ENCODE data around the gene UBAP2L. TPM values are rescaled to one million over a fixed set of nuclear protein-coding genes. Genes with fewer than 3 reads are reported as not detected.

The UBAP2L gene
- total and polyA plus RNA-seq, 9 of the 15 experiments (the other 6 are each of a cell fraction or from before 2014, with no cell fraction given), result 75.0 to 245 (median 119) TPM

DNA sequence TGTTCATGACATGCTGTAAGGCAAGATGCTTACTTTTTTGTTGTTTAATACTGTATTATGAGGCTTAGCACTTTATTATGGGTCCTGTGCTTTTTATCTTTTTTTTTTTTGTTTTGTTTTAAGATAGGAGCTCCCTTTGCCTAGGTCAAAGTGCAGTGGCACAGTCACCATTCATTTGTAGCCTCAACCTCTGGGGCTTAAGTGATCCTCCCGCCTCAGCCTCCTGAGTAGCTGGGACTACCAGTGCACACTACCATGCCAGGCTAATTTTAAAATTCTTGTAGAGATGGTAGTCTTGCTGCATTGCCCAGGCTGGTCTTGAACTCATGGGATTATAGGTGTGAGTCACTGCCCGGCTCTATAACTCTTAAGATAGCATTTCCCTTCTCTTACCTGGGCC is 4.6 kb downstream of the UBAP2L start:
- Histone ChIP-seq H3K79me2 (ENCODE audit: control insufficient read depth, insufficient read depth, low read length) (peaks cover 89% of the 10 kb centered on the region), H2AFZ (ENCODE audit: low read depth, low read length) (no peak overlapping the region), H3K36me3 (ENCODE audit: control insufficient read depth, insufficient read depth, low read length) (peaks cover 83% of the 10 kb centered on the region), H4K20me1 (replicated peaks; ENCODE audit: control insufficient read depth, insufficient read depth, low read length) (no peaks in the 10 kb centered on the region), H3K27me3 (ENCODE audit: control insufficient read depth in 2 of 2, insufficient read depth in 2 of 2, low read length in 2 of 2) (no peaks in the 10 kb centered on the region), H3K9me3 (replicated peaks; ENCODE audit: control insufficient read depth, insufficient read depth, low read depth, low read length) (peaks cover 4% of the 10 kb centered on the region), H3K9me1 (ENCODE audit: control insufficient read depth, insufficient read depth, low read length) (no peaks in the 10 kb centered on the region), H3K4me2 (ENCODE audit: insufficient read depth, low read length) (no peak overlapping the region), H3K4me3 (no peak overlapping the region), H3K27ac (ENCODE audit: extremely low read depth, low read depth, low read length) (no peak overlapping the region), H3K4me1 (replicated peaks in 1 of 2; ENCODE audit: control insufficient read depth in 2 of 2, insufficient read depth in 2 of 2, low read length in 2 of 2) (peaks cover under 1 to 6% of the 10 kb centered on the region in 2 experiments; a peak in 3 of 5 replicates), H3K9ac (ENCODE audit: insufficient read depth in 1 of 2, low read depth in 2 of 2, low read length in 2 of 2) (no peak overlapping the region)
- DNase-seq (ENCODE audit: extremely low read depth in 1 of 4, low spot score in 3 of 4) (no peak), ATAC-seq (no peak), FAIRE-seq (no peak)
- no TSS peak for BruUV-seq (replicated peaks)
- intact Hi-C loops (cut with micrococcal nuclease) (no loop called here), in situ Hi-C loops (cut with MboI) (no loop called here)
- POLR2A ChIA-PET, result interaction anchor here (0.7 kb wide), 1 partner anchor 994 kb away, joined by 4 read pairs; no protein-coding TSS in a partner anchor
- WGBS (ENCODE audit: insufficient coverage, low coverage, missing lambda C conversion rate), result 100% methylated on average over 2 of the region's 2 CpGs
- CTCF ChIA-PET (ENCODE audit: low intra/inter-chr PET ratio), result no interaction called here
- TF ChIP-seq ZC3H11A (IDR thresholded peaks at IDR 0.05; ENCODE audit: low read depth, low read length) (no peak), SRSF7 (optimal IDR thresholded peaks at IDR 0.05; ENCODE audit: low read depth, low read length) (no peak), ZBTB49 (CRISPR knock-in tag; IDR thresholded peaks at IDR 0.05; ENCODE audit: borderline replicate concordance) (no peak), GTF2E2 (tag; IDR thresholded peaks at IDR 0.05) (no peak), RUNX1 (IDR thresholded peaks at IDR 0.05; ENCODE audit: low read depth) (no peak), HSF4 (CRISPR knock-in tag; IDR thresholded peaks at IDR 0.05; ENCODE audit: borderline replicate concordance) (no peak), RAD51 (IDR thresholded peaks at IDR 0.05; ENCODE audit: borderline replicate concordance, low read depth) (no peak), ZNF639 (CRISPR knock-in tag; conservative IDR thresholded peaks at IDR 0.05 in 1 of 2, IDR thresholded peaks at IDR 0.05 in 1 of 2) (no peak), ZNF707 (CRISPR knock-in tag; conservative IDR thresholded peaks at IDR 0.05) (no peak), PHF20 (IDR thresholded peaks at IDR 0.05; ENCODE audit: partially characterized antibody) (no peak), CBX2 (IDR thresholded peaks at IDR 0.05; ENCODE audit: insufficient read depth, low read length, poor library complexity, severe bottlenecking) (no peak), SIRT6 (IDR thresholded peaks at IDR 0.05; ENCODE audit: low read depth, low read length) (no peak), MECOM (CRISPR knock-in tag; IDR thresholded peaks at IDR 0.05) (no peak), CREB3 (tag; conservative IDR thresholded peaks at IDR 0.05; ENCODE audit: low read depth) (no peak), ZBED1 (IDR thresholded peaks at IDR 0.05) (no peak), ZFP36 (IDR thresholded peaks at IDR 0.05; ENCODE audit: low read depth, low read length, partially characterized antibody) (no peak)
- TF ChIP-seq, protein P1, sequence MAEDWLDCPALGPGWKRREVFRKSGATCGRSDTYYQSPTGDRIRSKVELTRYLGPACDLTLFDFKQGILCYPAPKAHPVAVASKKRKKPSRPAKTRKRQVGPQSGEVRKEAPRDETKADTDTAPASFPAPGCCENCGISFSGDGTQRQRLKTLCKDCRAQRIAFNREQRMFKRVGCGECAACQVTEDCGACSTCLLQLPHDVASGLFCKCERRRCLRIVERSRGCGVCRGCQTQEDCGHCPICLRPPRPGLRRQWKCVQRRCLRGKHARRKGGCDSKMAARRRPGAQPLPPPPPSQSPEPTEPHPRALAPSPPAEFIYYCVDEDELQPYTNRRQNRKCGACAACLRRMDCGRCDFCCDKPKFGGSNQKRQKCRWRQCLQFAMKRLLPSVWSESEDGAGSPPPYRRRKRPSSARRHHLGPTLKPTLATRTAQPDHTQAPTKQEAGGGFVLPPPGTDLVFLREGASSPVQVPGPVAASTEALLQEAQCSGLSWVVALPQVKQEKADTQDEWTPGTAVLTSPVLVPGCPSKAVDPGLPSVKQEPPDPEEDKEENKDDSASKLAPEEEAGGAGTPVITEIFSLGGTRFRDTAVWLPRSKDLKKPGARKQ (CRISPR knock-in tag; IDR thresholded peaks at IDR 0.05), result no peak
